Lower leg skin (tissue), 4 donors: ENCODE results near the gene ZNF560. TPM values are rescaled to one million over a fixed set of nuclear protein-coding genes. Genes with fewer than 3 reads are reported as not detected.

Source experiments
- DNase-seq, 2 donors: peaks; one replicate each; pipeline ENCODE4 v3.0.0-alpha.2; 2019; ENCODE audit warnings: low spot score in 2 of 2
- H3K4me3 ChIP-seq: fragments of 200-600 bp; sonication (generic); 2 replicates; pipeline ENCODE4 v1.5.1; 2017; ENCODE audit warnings: mild to moderate bottlenecking, low read depth; ENCODE audit not compliant: poor library complexity, severe bottlenecking
- CTCF ChIP-seq, 3 donors: fragments of 450-650 bp; IDR thresholded peaks; one replicate each; pipeline ENCODE4 v1.5.1; 2016; ENCODE audit warnings: antibody characterized with exemption in 3 of 3, mild to moderate bottlenecking in 3 of 3, moderate library complexity in 2 of 3
- POLR2A ChIP-seq, 2 donors: fragments of 450-650 bp; IDR thresholded peaks; one replicate each; pipeline ENCODE4 v1.6.1; 2016 to 2017; ENCODE audit warnings: antibody characterized with exemption in 2 of 2, mild to moderate bottlenecking in 1 of 2, moderate library complexity in 1 of 2
- WGBS, 2 donors: methylation state at CpG; one replicate each; pipeline ENCODE4 v1.1.5; 2018; 5-methylcytosine and 5-hydroxymethylcytosine counted together
- intact Hi-C: fragments of 100-400 bp; cut with DNase I; formaldehyde crosslinking; loops from one replicate; pipeline ENCODE4 v1.15.0; 2023; ENCODE audit warnings: low total_unique reads
- total RNA-seq, 4 donors: library from RNA; depleted of rRNA; stranded (reverse); fragments of >200 nt; gene quantifications; one replicate each; pipeline ENCODE4 v1.1.0, GENCODE V29; 2016

Gene ZNF560
- total RNA-seq, 4 donors from 2014 or later = not detected

GRCh38 chr19:9430444-9430843, 68.0 kb downstream of the ZNF560 start:
- DNase-seq = no peak
- TF ChIP-seq POLR2A (IDR thresholded peaks at IDR 0.05) (no peak), CTCF (IDR thresholded peaks at IDR 0.05) (no peak)
- intact Hi-C loops = no loop called here
- H3K4me3 ChIP-seq = no peak overlapping the region
- WGBS, 2 donors = 89 to 95% methylated on average over 1 of the region's 1 CpG

- TF ChIP-seq CTCF (IDR thresholded peaks at IDR 0.05) (no peak), POLR2A (IDR thresholded peaks at IDR 0.05) (no peak)
- intact Hi-C loops = no loop called here
- DNase-seq = no peak
- H3K4me3 ChIP-seq = no peak overlapping the region
- WGBS, 2 donors = 81 to 88% methylated on average over 6 of the region's 6 CpGs
Measured at GRCh38 chr19:9427941-9428340, 70.5 kb downstream of the ZNF560 start.

Other genes starting within 250 kb of the ZNF560 start
- gene OR7E24, start 247.7 kb downstream of the ZNF560 start, total RNA-seq = not detected
- 10 to 100 TPM; 12.9 to 19.2 (median 16.1) TPM for gene ZNF699, start 188.8 kb downstream of the ZNF560 start, total RNA-seq
- 10 to 100 TPM in 2 of 4 donors, 1 to 10 TPM in 2; 3.6 to 12.8 (median 9.2) TPM for gene ZNF559, start 174.4 kb downstream of the ZNF560 start, total RNA-seq
- 1 to 10 TPM in 2 of 4 donors, under 1 TPM in 1, not detected in 1; 0.38 to 1.5 (median 1.1) TPM for gene ZNF177, start 135.6 kb downstream of the ZNF560 start, total RNA-seq
- 10 to 100 TPM; 19.1 to 34.4 (median 29.8) TPM for gene ZNF266, start 63.0 kb downstream of the ZNF560 start, total RNA-seq
- gene ZNF426, start 40.0 kb upstream of the ZNF560 start, total RNA-seq = 10 to 100 TPM in 2 of 4 donors, 1 to 10 TPM in 2; 4.6 to 15.7 (median 9.5) TPM
- 10 to 100 TPM; 28.1 to 44.6 (median 31.2) TPM for gene ZNF121, start 85.9 kb upstream of the ZNF560 start, total RNA-seq
- gene ZNF561, start 122.6 kb upstream of the ZNF560 start, total RNA-seq = 10 to 100 TPM; 31.3 to 55.0 (median 40.7) TPM
- gene ZNF562, start 176.5 kb upstream of the ZNF560 start, total RNA-seq = 10 to 100 TPM; 11.9 to 22.2 (median 14.0) TPM